LNCaP clone FGC (cell line): ENCODE results near the gene CUL2.
"Not testable (repeated sequence)": the region's sequence is repeated elsewhere in the genome, so short reads cannot be mapped to it uniquely, and the experiment has no call there.

Source experiments
- DNase-seq: peaks from one replicate; pipeline ENCODE4 v3.0.0-alpha.2; 2011; ENCODE audit warnings: low read depth
- H3K4me3 ChIP-seq: 2 replicates; pipeline ENCODE4 v1.5.1; 2011; ENCODE audit warnings: mild to moderate bottlenecking, low read depth, low read length, control low read depth
- CTCF ChIP-seq: IDR thresholded peaks from 2 replicates; pipeline ENCODE4 v1.5.1; 2012; ENCODE audit warnings: mild to moderate bottlenecking; ENCODE audit not compliant: control insufficient read depth, insufficient read depth; ENCODE audit errors: extremely low read depth

Gene CUL2

GRCh38 chr10:34985823-34986222, 104.3 kb downstream of the CUL2 start:
- DNase-seq, result no peak
- TF ChIP-seq CTCF, result peak; percentile 38

GRCh38 chr10:34985146-34985545, 105.0 kb downstream of the CUL2 start:
- no peak for TF ChIP-seq CTCF
- H3K4me3 ChIP-seq, result no peak overlapping the region
- DNase-seq, result no peak

More at GRCh38 chr10:34985823-34986222, 104.3 kb downstream of the CUL2 start:
- H3K4me3 ChIP-seq, result no peak overlapping the region

- H3K4me3 ChIP-seq, result no peak overlapping the region
- no peak for TF ChIP-seq CTCF
- DNase-seq, result no peak
These were observed 108.3 kb downstream of the CUL2 start for GRCh38 chr10:34981844-34982243.

GRCh38 chr10:34979938-34980337, 110.2 kb downstream of the CUL2 start:
- TF ChIP-seq CTCF, result no peak
- H3K4me3 ChIP-seq, result no peak overlapping the region
- DNase-seq, result no peak

- H3K4me3 ChIP-seq, result no peak overlapping the region
- DNase-seq, result no peak
- TF ChIP-seq CTCF, result no peak
These were observed 112.1 kb downstream of the CUL2 start for GRCh38 chr10:34978080-34978479.

- H3K4me3 ChIP-seq, DNase-seq: not testable (repeated sequence)
These were observed 113.7 kb downstream of the CUL2 start for GRCh38 chr10:34976380-34976910.

GRCh38 chr10:34974364-34975065, 115.6 kb downstream of the CUL2 start:
- DNase-seq, result not testable (repeated sequence)
- TF ChIP-seq CTCF, result peak; percentile 66

GRCh38 chr10:34973757-34974156, 116.4 kb downstream of the CUL2 start:
- peak; percentile 77 for DNase-seq
- peak overlapping the region; percentile 42 for H3K4me3 ChIP-seq

More at GRCh38 chr10:34974364-34975065, 115.6 kb downstream of the CUL2 start:
- peak overlapping the region; percentile 42 for H3K4me3 ChIP-seq

GRCh38 chr10:34973121-34973520, 117.0 kb downstream of the CUL2 start:
- DNase-seq, H3K4me3 ChIP-seq: not testable (repeated sequence)

GRCh38 chr10:34972591-34972990, 117.5 kb downstream of the CUL2 start:
- DNase-seq, H3K4me3 ChIP-seq: not testable (repeated sequence)

GRCh38 chr10:34971606-34972334, 118.4 kb downstream of the CUL2 start:
- DNase-seq, H3K4me3 ChIP-seq: not testable (repeated sequence)
